GM13977 (cell line): Measurements from ENCODE around the gene CTRL.

Experiments used
- DNase-seq: peaks from one replicate; pipeline ENCODE4 v3.0.0; 2012; ENCODE audit warnings: low spot score
- CTCF ChIP-seq: IDR thresholded peaks from 2 replicates; pipeline ENCODE4 v1.5.1; 2012; ENCODE audit warnings: mild to moderate bottlenecking, control low read depth; ENCODE audit not compliant: insufficient read depth; ENCODE audit errors: extremely low read depth, missing control alignments
- in situ Hi-C: fragments of 300-500 bp; cut with MboI; formaldehyde crosslinking; loops from one replicate; pipeline ENCODE4 v1.12.0; 2022; ENCODE audit warnings: low sequenced_read_pairs, low pct_unique_long_range_greater_than_20kb, mixed read lengths, inconsistent platforms; ENCODE audit not compliant: unreplicated experiment

The CTRL gene

DNA sequence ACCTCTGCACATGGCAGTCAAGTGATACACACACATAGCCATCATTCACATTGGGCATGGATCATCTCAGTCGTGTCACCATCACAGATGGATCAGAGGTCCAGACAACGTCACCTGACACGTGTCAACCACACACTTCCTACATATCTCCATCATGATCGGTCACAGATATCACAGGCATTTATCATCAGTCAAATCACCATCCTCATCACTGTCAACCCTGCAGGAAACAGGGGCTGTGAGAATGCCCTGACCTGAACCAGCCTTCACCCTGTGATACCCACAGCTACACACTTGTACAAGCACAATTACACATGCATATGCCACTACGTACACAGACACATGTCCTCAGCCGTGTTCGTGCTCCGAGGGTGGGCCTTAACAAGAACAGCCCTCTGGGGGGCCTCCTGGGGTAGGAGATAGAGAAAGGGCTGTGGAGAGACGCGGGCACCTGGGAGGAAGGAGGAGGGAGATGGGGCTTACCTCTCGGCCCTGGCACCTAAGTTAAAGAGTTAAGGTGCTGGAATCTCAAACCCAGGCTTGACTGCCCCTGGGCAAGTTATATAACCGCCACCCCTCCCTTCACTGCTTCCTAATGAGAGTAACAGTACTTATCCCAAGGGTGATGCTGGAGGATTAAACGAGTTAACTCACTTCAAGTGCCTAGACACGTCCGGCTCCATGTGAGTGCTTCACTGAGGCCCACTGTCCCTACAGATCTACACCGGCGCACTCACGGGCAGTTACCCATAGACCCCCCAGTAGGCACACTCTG, 35.7 kb upstream of the CTRL start:
- DNase-seq = no peak
- in situ Hi-C loops = no loop called here
- TF ChIP-seq CTCF = peak; percentile 26

GRCh38 chr16:67966549-67967182, 35.0 kb upstream of the CTRL start:
- in situ Hi-C loops = no loop called here
- DNase-seq = no peak
- TF ChIP-seq CTCF = no peak

DNA sequence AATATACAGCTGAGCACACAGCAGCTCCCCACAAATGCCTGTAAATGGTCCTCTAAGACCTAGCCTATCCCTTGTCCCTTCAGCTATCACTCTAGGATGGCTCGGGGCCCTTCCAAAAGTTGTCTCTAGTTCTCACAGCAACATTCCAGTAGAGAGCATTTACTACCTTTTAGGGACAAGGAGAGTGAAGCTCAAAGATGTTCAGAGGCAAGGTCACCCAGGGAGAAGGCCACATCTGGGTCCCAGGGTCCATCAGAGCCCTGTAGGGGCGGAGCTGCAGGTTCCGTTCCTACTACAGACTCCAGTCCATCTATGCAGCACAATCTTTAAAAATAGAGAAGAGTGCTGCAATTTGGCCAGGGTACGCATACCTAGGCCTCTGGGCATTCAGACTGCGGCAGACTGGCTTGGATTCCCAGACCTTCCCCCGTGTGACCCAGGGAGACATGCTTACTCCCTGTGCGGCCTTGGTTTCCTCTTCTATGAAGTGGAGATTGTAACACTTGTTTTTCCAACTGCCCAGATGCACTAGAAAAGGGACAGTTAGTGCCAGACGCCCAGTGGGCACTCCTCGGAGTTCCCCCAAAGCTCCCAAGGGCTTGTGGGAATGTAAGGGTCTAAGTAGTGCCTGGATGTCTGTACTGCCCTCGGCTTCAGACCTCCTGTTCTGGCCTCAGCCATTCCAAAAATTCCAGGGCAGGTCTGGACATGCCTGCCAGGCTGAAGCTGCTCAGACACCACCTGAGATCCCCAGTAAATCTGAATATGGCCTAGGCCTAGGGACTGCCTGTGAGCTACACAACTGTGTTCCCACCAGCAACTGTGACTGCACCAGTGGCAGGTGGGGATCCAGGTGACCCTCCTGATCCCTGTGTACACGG, 34.2 kb upstream of the CTRL start:
- DNase-seq = no peak

DNA sequence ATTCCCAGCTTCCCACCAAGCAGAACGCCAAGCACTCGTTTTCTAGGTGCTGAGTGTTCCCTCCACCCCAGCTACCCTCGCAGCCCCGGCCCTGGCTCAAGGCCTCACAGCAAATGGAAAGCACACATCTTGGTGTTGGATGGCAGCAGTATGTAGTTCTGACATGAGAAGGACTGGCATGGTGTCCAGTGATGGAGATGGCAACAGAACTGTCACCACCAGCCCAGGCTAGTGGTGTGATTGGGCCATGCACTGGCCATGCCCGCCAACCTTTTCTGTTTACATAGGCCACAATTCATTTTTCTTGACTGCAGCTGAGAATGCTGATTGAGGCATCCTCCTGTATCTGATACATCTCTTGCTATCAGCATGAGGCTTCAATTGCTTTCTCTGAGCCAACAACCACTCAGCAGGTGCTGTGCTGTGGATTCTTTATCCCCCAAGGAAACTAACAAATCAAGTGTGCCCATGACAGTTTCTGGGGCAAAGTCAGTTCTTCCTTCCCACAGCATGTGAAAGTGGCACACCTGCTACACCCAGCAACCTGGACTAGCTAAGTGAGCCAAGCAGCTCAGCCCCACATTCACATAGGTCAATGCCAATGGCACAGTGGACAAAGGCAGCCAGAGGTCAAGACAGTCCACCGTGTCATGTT, 32.9 kb upstream of the CTRL start:
- in situ Hi-C loops = no loop called here
- DNase-seq = no peak
- TF ChIP-seq CTCF = no peak

More for the DNA sequence above, 34.2 kb upstream of the CTRL start:
- no peak for TF ChIP-seq CTCF
- in situ Hi-C loops = no loop called here

GRCh38 chr16:67963662-67964321, 32.1 kb upstream of the CTRL start:
- no peak for TF ChIP-seq CTCF
- in situ Hi-C loops = no loop called here
- no peak for DNase-seq

- in situ Hi-C loops = no loop called here
- DNase-seq = no peak
- no peak for TF ChIP-seq CTCF
These were observed 31.6 kb upstream of the CTRL start for GRCh38 chr16:67963292-67963661.
